Stomach (tissue), 9 donors: ENCODE results near the gene ERAL1. TPM values are rescaled to one million over a fixed set of nuclear protein-coding genes. Genes with fewer than 3 reads are reported as not detected.
"Not testable (repeated sequence)": the region's sequence is repeated elsewhere in the genome, so short reads cannot be mapped to it uniquely, and the experiment has no call there.

ENCODE experiments used
- DNase-seq, 2 donors: peaks; one replicate each; pipeline versions ENCODE4 v3.0.0 to v3.0.0-alpha.2; 2013 to 2019
- H3K27ac ChIP-seq, 5 donors: fragments of 200-600 bp in 4 of 5; sonication (generic) in 4 of 5; one replicate each; pipeline ENCODE4 v1.5.1; 2013 to 2019; ENCODE audit warnings: mild to moderate bottlenecking in 1 of 5, moderate library complexity in 1 of 5
- H3K27me3 ChIP-seq, 3 donors: fragments of 200-600 bp; sonication (generic); one replicate each; pipeline ENCODE4 v1.5.1; 2017 to 2019; ENCODE audit warnings: mixed run types in 1 of 3
- H3K36me3 ChIP-seq, 4 donors: fragments of 200-600 bp; sonication (generic); 1 replicate in 3 of 4; 2 replicates in 1 of 4; pipeline ENCODE4 v1.5.1; 2016 to 2019
- H3K4me1 ChIP-seq, 4 donors: fragments of 200-600 bp; sonication (generic); one replicate each; pipeline ENCODE4 v1.5.1; 2016 to 2019
- H3K4me3 ChIP-seq, 4 donors: fragments of 200-600 bp; sonication (generic) in 3 of 4; one replicate each; pipeline ENCODE4 v1.5.1; 2016 to 2019; ENCODE audit warnings: mild to moderate bottlenecking in 1 of 4
- H3K9me3 ChIP-seq, 4 donors: fragments of 200-600 bp; sonication (generic); one replicate each; pipeline ENCODE4 v1.5.1; 2016 to 2019
- CTCF ChIP-seq, 7 experiments: fragments of 450-650 bp in 4 of 7; fragments of 200-600 bp in 3 of 7; sonication (generic) in 3 of 7; IDR thresholded peaks; one replicate each; pipeline ENCODE4 v1.5.1; 2016 to 2019; ENCODE audit warnings: antibody characterized with exemption in 7 of 7, control low read depth in 2 of 7, mild to moderate bottlenecking in 1 of 7
- EP300 ChIP-seq: sonication (generic); formaldehyde crosslinking; IDR thresholded peaks from one replicate; pipeline ENCODE4 v1.6.1; 2017; ENCODE audit warnings: antibody characterized with exemption
- POLR2A ChIP-seq, 4 donors: fragments of 450-650 bp; IDR thresholded peaks; one replicate each; pipeline ENCODE4 v1.6.1; 2016; ENCODE audit warnings: antibody characterized with exemption in 4 of 4, control low read depth in 2 of 4, mild to moderate bottlenecking in 1 of 4, moderate library complexity in 1 of 4
- POLR2AphosphoS5 ChIP-seq, 3 donors: sonication (generic); formaldehyde crosslinking; IDR thresholded peaks; one replicate each; pipeline ENCODE4 v1.6.1; 2016; ENCODE audit warnings: antibody characterized with exemption in 3 of 3
- WGBS, 5 donors: extraction: QIAGEN DNeasy Blood & Tissue Kit in 3 of 5; methylation state at CpG; one replicate each; pipeline versions ENCODE4 v1.1.5 to v1.1.7; 2013 to 2018; 5-methylcytosine and 5-hydroxymethylcytosine counted together
- intact Hi-C: fragments of 100-400 bp; cut with DNase I; formaldehyde crosslinking; loops from one replicate; pipeline ENCODE4 v1.15.1; 2023; ENCODE audit warnings: low total_unique reads
- polyA plus RNA-seq, 3 donors: library from polyadenylated mRNA; stranded (reverse); fragments of 200-250 nt; gene quantifications; one replicate each; pipeline ENCODE4 v1.2.3, GENCODE V29; 2013
- total RNA-seq, 5 donors: library from RNA; depleted of rRNA; stranded (reverse); fragments of >200 nt; gene quantifications; one replicate each; pipeline versions ENCODE4 v1.1.0 to v1.2.3, GENCODE V29; 2014 to 2016
- donor health status: healthy with polysubstance abuse.
- donor health status: Bipolar disorder and iron deficiency.
- donor health status: healthy.

ERAL1 gene
- total and polyA plus RNA-seq, 8 donors = 23.1 to 97.0 (median 46.5) TPM

- peak overlapping the region in 1 of 5 donors; percentile 11 for H3K27ac ChIP-seq
- WGBS, 5 donors = 85 to 97% (median 91%) methylated on average over 1 of the region's 1 CpG
- H3K4me1 ChIP-seq = peaks cover 10 to 67% (median 27%) of the 10 kb centered on the region in 4 donors
- TF ChIP-seq EP300 (no peak), POLR2A (IDR thresholded peaks at IDR 0.05) (no peak), POLR2AphosphoS5 (IDR thresholded peaks at IDR 0.05) (no peak), CTCF (IDR thresholded peaks at IDR 0.05) (no peak)
- H3K4me3 ChIP-seq = no peak overlapping the region
- H3K27me3 ChIP-seq = no peaks in the 10 kb centered on the region
- H3K9me3 ChIP-seq = no peaks in the 10 kb centered on the region
- DNase-seq = no peak
- intact Hi-C loops = no loop called here
- H3K36me3 ChIP-seq = peaks cover 0 to 40% (median 30%) of the 10 kb centered on the region in 4 donors
These were observed 36.4 kb downstream of the ERAL1 start for GRCh38 chr17:28891201-28891600.

- no peaks in the 10 kb centered on the region for H3K27me3 ChIP-seq
- H3K27ac ChIP-seq = peak overlapping the region in 3 of 5 donors; percentile 11 to 77 (median 63)
- no peaks in the 10 kb centered on the region for H3K9me3 ChIP-seq
- H3K36me3 ChIP-seq = peaks cover 0 to 31% (median 23%) of the 10 kb centered on the region in 4 donors
- no peak for DNase-seq
- H3K4me3 ChIP-seq = no peak overlapping the region
- intact Hi-C loops = no loop called here
- 88 to 96% (median 93%) methylated on average over 1 to 4 of the region's 4 CpGs for WGBS, 5 donors
- TF ChIP-seq CTCF (IDR thresholded peaks at IDR 0.05) = no peak
- no peak for TF ChIP-seq POLR2AphosphoS5 (IDR thresholded peaks at IDR 0.05)
- TF ChIP-seq POLR2A (IDR thresholded peaks at IDR 0.05) = no peak
- TF ChIP-seq EP300 = no peak
- peaks cover 15 to 74% (median 35%) of the 10 kb centered on the region in 4 donors for H3K4me1 ChIP-seq
These were observed 37.2 kb downstream of the ERAL1 start for GRCh38 chr17:28892024-28892423.

- H3K4me3 ChIP-seq = peak overlapping the region in 1 of 4 donors; percentile 18
- H3K9me3 ChIP-seq, H3K27me3 ChIP-seq, DNase-seq, intact Hi-C loops: not testable (repeated sequence)
- H3K4me1 ChIP-seq = peaks cover 24 to 82% (median 45%) of the 10 kb centered on the region in 4 donors
- 72 to 77% (median 73%) methylated on average over 16 of the region's 16 CpGs for WGBS, 5 donors
- peak overlapping the region in 4 of 5 donors; percentile 47 to 97 (median 70) for H3K27ac ChIP-seq
- H3K36me3 ChIP-seq = peaks cover 0 to 16% (median 11%) of the 10 kb centered on the region in 4 donors
These were observed 38.7 kb downstream of the ERAL1 start for GRCh38 chr17:28893248-28894183.

- Histone ChIP-seq H3K9me3 (no peaks in the 10 kb centered on the region), H3K27ac (peak overlapping the region; percentile 91 to 97 (median 95)), H3K27me3 (no peaks in the 10 kb centered on the region), H3K4me1 (peaks cover 25 to 74% (median 48%) of the 10 kb centered on the region in 4 donors), H3K4me3 (peak overlapping the region; percentile 90 to 98 (median 92)), H3K36me3 (peaks cover 0 to 11% (median 5%) of the 10 kb centered on the region in 4 donors)
- intact Hi-C loops = no loop called here
- no peak for DNase-seq
- WGBS, 5 donors = 41 to 67% (median 47%) methylated on average over 3 of the region's 3 CpGs
- TF ChIP-seq CTCF (IDR thresholded peaks at IDR 0.05) = no peak
- no peak for TF ChIP-seq EP300
- no peak for TF ChIP-seq POLR2AphosphoS5 (IDR thresholded peaks at IDR 0.05)
- no peak for TF ChIP-seq POLR2A (IDR thresholded peaks at IDR 0.05)
These were observed 41.1 kb downstream of the ERAL1 start for GRCh38 chr17:28895794-28896447.
